SU-DHL-6 (cell line): ENCODE data around the gene MAN2B1.

Experiments
- EZH2phosphoT487 ChIP-seq: fragments of 200-600 bp; sonication (generic), shearing (Covaris generic); conservative IDR thresholded peaks from 2 replicates; pipeline ENCODE4 v1.6.1; 2018; ENCODE audit warnings: mild to moderate bottlenecking, antibody characterized with exemption, low read length, moderate library complexity, mixed read lengths
- TF ChIP-seq, protein P1 (sequence below): fragments of 200-600 bp; sonication (generic); IDR thresholded peaks from one replicate; pipeline ENCODE4 v1.5.1; 2017; ENCODE audit warnings: antibody characterized with exemption, mild to moderate bottlenecking, low read length, moderate library complexity; ENCODE audit not compliant: insufficient read depth, poor library complexity, severe bottlenecking

- TF ChIP-seq, protein P1, sequence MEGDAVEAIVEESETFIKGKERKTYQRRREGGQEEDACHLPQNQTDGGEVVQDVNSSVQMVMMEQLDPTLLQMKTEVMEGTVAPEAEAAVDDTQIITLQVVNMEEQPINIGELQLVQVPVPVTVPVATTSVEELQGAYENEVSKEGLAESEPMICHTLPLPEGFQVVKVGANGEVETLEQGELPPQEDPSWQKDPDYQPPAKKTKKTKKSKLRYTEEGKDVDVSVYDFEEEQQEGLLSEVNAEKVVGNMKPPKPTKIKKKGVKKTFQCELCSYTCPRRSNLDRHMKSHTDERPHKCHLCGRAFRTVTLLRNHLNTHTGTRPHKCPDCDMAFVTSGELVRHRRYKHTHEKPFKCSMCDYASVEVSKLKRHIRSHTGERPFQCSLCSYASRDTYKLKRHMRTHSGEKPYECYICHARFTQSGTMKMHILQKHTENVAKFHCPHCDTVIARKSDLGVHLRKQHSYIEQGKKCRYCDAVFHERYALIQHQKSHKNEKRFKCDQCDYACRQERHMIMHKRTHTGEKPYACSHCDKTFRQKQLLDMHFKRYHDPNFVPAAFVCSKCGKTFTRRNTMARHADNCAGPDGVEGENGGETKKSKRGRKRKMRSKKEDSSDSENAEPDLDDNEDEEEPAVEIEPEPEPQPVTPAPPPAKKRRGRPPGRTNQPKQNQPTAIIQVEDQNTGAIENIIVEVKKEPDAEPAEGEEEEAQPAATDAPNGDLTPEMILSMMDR, result no peak
- no peak for TF ChIP-seq EZH2phosphoT487
Measured at GRCh38 chr19:12708641-12709040, 42.1 kb upstream of the MAN2B1 start.
